Measurements from ENCODE around the gene LBHD2. TPM values are rescaled to one million over a fixed set of nuclear protein-coding genes. Genes with fewer than 3 reads are reported as not detected.
"Not testable (repeated sequence)": the region's sequence is repeated elsewhere in the genome, so short reads cannot be mapped to it uniquely, and the experiment has no call there.

Gene LBHD2
- total RNA-seq, 2 experiments from 2014 or later, result not detected

DNA sequence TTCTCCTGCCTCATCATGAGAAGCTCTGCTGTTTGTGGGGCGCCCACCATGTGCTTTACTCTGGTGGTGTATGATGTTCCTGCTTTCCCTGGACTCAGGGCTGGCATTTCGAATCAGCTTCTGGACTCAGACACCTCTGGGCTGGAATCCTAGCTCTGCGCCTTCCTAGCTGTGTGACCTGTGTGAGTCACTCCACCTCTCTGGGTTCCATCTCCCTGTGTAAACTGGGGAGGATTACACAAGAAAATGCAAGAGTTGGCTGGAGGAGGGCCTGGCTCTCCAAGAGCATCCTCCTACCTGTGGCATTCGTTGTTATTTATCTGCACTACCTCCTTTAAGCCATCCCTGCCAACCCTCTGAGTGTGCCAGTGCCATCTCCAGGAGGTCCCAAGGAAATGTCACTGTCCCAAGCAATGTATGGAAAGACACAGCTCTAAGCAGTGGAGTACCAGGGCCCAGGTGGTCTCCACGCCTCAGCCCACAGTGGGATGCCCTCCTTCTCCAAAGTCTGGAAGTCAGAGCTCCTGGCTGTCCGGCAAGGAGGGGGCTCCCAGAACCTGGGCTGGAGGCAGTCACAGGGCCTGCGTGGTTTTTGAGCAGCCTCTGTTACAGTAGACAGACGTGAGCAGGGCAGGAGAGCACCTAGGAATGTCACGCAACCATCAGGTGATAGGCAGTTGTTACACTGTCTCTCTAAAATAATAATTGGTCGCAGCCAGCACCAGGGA is 32.0 kb downstream of the LBHD2 start:
- Histone ChIP-seq H3K36me3 (ENCODE audit: insufficient read depth, low read length) (no peaks in the 10 kb centered on the region), H3K4me2 (ENCODE audit: low read length) (no peak overlapping the region)

DNA sequence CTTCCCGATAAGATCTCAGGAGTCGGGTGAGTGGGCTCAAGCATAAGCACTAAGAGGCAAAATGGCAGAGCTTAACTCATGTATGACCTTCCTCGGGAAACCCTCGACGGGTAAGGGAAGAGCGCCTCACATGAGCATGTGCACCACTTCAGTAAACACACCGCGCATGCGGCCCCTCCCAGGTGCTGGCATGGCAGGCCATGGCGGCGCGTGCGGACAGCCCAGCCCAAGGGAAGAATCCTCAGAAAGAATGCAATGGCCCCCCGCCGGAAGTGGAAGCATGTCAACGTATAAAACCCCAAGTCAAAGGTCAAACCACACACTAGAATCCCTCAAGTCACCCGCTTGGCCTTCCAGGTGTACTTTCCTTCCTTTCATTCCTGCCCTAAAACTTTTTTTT is 32.6 kb downstream of the LBHD2 start:
- DNase-seq (ENCODE audit: low spot score), result no peak
- H3K4me3 ChIP-seq (ENCODE audit: low read depth, low read length, poor library complexity, severe bottlenecking), result no peak overlapping the region
- H3K9me2 ChIP-seq (ENCODE audit: insufficient read depth, low read length), result no peaks in the 10 kb centered on the region
- POLR2A ChIA-PET, result no interaction called here
- CTCF ChIA-PET (ENCODE audit: unreplicated experiment), result interaction anchor here (0.6 to 1.1 kb wide), 2 partner anchors 24 to 212 kb away, joined by 3 to 6 read pairs; no protein-coding TSS in a partner anchor
- H2AFZ ChIP-seq (ENCODE audit: low read length), result no peak overlapping the region
- H4K20me1 ChIP-seq (ENCODE audit: insufficient read depth, low read length), result no peaks in the 10 kb centered on the region
- no peaks in the 10 kb centered on the region for H3K9me3 ChIP-seq (ENCODE audit: low read length)
- H3K4me1 ChIP-seq (ENCODE audit: insufficient read depth, low read length, poor library complexity, severe bottlenecking), result peaks cover 18% of the 10 kb centered on the region
- intact Hi-C loops (cut with micrococcal nuclease; ENCODE audit: unreplicated experiment), result no loop called here
- no peaks in the 10 kb centered on the region for H3K36me3 ChIP-seq (ENCODE audit: insufficient read depth, low read length)
- no peaks in the 10 kb centered on the region for H3K79me2 ChIP-seq (ENCODE audit: insufficient read depth, low read depth, low read length)
- BruUV-seq (replicated peaks), result no TSS peak
- H3K4me2 ChIP-seq (ENCODE audit: low read length), result no peak overlapping the region
- TF ChIP-seq EZH2phosphoT487 (IDR thresholded peaks at IDR 0.05; ENCODE audit: borderline replicate concordance, low read depth, low read length), result no peak
- TF ChIP-seq, protein P1, sequence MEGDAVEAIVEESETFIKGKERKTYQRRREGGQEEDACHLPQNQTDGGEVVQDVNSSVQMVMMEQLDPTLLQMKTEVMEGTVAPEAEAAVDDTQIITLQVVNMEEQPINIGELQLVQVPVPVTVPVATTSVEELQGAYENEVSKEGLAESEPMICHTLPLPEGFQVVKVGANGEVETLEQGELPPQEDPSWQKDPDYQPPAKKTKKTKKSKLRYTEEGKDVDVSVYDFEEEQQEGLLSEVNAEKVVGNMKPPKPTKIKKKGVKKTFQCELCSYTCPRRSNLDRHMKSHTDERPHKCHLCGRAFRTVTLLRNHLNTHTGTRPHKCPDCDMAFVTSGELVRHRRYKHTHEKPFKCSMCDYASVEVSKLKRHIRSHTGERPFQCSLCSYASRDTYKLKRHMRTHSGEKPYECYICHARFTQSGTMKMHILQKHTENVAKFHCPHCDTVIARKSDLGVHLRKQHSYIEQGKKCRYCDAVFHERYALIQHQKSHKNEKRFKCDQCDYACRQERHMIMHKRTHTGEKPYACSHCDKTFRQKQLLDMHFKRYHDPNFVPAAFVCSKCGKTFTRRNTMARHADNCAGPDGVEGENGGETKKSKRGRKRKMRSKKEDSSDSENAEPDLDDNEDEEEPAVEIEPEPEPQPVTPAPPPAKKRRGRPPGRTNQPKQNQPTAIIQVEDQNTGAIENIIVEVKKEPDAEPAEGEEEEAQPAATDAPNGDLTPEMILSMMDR (conservative IDR thresholded peaks at IDR 0.05; ENCODE audit: low read length), result no peak
- H3K27ac ChIP-seq (ENCODE audit: low read depth, low read length, poor library complexity, severe bottlenecking), result no peak overlapping the region

More for the DNA sequence above, 32.0 kb downstream of the LBHD2 start:
- no peak overlapping the region for H3K4me3 ChIP-seq (ENCODE audit: low read depth, low read length, poor library complexity, severe bottlenecking)
- H3K79me2 ChIP-seq (ENCODE audit: insufficient read depth, low read depth, low read length), result no peaks in the 10 kb centered on the region
- no peaks in the 10 kb centered on the region for H3K9me3 ChIP-seq (ENCODE audit: low read length)
- DNase-seq (ENCODE audit: low spot score), result no peak
- no peaks in the 10 kb centered on the region for H3K9me2 ChIP-seq (ENCODE audit: insufficient read depth, low read length)
- H2AFZ ChIP-seq (ENCODE audit: low read length), result no peak overlapping the region
- TF ChIP-seq EZH2phosphoT487 (IDR thresholded peaks at IDR 0.05; ENCODE audit: borderline replicate concordance, low read depth, low read length), result no peak
- TF ChIP-seq, protein P1 (conservative IDR thresholded peaks at IDR 0.05; ENCODE audit: low read length), result no peak
- POLR2A ChIA-PET, result no interaction called here
- H3K27ac ChIP-seq (ENCODE audit: low read depth, low read length, poor library complexity, severe bottlenecking), result no peak overlapping the region
- peaks cover 23% of the 10 kb centered on the region for H3K4me1 ChIP-seq (ENCODE audit: insufficient read depth, low read length, poor library complexity, severe bottlenecking)
- BruUV-seq (replicated peaks), result no TSS peak
- CTCF ChIA-PET (ENCODE audit: unreplicated experiment), result interaction anchor here (0.6 to 1.1 kb wide), 2 partner anchors 25 to 213 kb away, joined by 3 to 6 read pairs; no protein-coding TSS in a partner anchor
- intact Hi-C loops (cut with micrococcal nuclease; ENCODE audit: unreplicated experiment), result no loop called here
- no peaks in the 10 kb centered on the region for H4K20me1 ChIP-seq (ENCODE audit: insufficient read depth, low read length)

DNA sequence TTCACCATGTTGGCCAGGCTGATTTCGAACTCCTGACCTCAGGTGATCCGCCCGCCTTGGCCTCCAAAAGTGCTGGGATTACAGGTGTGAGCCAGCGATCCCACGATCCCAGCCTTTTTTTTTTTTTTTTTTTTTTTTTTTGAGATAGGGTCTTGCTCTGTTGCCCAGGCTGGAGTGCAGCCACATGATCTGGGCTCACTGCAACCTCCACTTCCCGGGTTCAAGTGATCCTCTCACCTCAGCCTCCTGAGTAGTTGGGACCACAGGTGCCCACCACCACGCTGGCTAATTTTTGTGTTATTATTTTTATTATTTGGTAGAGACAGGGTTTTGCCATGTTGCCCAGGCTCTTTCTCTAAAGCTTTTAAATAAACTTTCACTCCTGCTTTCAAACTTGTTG is 33.5 kb downstream of the LBHD2 start:
- POLR2A ChIA-PET, result interaction anchor here (0.7 kb wide), 1 partner anchor 807 kb away, joined by 4 read pairs; no protein-coding TSS in a partner anchor
- BruUV-seq (replicated peaks); H3K9me3 ChIP-seq (ENCODE audit: low read length); H3K27ac ChIP-seq (ENCODE audit: low read depth, low read length, poor library complexity, severe bottlenecking); H4K20me1 ChIP-seq (ENCODE audit: insufficient read depth, low read length); H3K79me2 ChIP-seq (ENCODE audit: insufficient read depth, low read depth, low read length); H2AFZ ChIP-seq (ENCODE audit: low read length); CTCF ChIA-PET (ENCODE audit: unreplicated experiment); H3K9me2 ChIP-seq (ENCODE audit: insufficient read depth, low read length); DNase-seq (ENCODE audit: low spot score); H3K4me2 ChIP-seq (ENCODE audit: low read length); H3K4me3 ChIP-seq (ENCODE audit: low read depth, low read length, poor library complexity, severe bottlenecking); intact Hi-C loops (cut with micrococcal nuclease; ENCODE audit: unreplicated experiment); H3K36me3 ChIP-seq (ENCODE audit: insufficient read depth, low read length); H3K4me1 ChIP-seq (ENCODE audit: insufficient read depth, low read length, poor library complexity, severe bottlenecking): not testable (repeated sequence)

Data from OCI-LY7 (cell line).